22Rv1 (cell line): ENCODE measurements around the gene SKIC8.

Experiments
- ZFX ChIP-seq: fragments of 450-650 bp; IDR thresholded peaks from 2 replicates; pipeline ENCODE4 v1.6.1; 2017; ENCODE audit warnings: antibody characterized with exemption, borderline replicate concordance
- TF ChIP-seq, protein P1 (sequence below): fragments of 450-650 bp; IDR thresholded peaks from 2 replicates; pipeline ENCODE4 v1.5.1; 2017; ENCODE audit warnings: mild to moderate bottlenecking

DNA sequence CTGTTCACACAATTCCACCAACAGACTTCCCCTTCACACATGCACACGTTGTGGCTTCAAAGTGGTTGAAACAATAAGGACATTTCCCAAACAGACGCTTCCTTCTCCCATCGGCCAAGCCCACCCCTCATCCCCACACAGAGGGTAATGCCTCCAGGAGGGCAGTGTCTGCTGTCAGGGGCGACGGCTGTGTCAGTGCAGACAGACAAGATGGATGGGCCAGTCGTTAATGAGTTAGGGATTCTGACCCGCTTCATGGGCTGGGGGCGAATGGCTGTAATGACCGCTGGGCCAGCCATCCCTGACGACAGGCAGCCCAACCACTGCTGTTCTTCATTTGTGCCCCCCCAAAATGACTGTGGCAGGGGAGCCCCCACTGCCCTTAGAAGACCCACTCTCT is 20.2 kb upstream of the SKIC8 start:
- TF ChIP-seq, protein P1, sequence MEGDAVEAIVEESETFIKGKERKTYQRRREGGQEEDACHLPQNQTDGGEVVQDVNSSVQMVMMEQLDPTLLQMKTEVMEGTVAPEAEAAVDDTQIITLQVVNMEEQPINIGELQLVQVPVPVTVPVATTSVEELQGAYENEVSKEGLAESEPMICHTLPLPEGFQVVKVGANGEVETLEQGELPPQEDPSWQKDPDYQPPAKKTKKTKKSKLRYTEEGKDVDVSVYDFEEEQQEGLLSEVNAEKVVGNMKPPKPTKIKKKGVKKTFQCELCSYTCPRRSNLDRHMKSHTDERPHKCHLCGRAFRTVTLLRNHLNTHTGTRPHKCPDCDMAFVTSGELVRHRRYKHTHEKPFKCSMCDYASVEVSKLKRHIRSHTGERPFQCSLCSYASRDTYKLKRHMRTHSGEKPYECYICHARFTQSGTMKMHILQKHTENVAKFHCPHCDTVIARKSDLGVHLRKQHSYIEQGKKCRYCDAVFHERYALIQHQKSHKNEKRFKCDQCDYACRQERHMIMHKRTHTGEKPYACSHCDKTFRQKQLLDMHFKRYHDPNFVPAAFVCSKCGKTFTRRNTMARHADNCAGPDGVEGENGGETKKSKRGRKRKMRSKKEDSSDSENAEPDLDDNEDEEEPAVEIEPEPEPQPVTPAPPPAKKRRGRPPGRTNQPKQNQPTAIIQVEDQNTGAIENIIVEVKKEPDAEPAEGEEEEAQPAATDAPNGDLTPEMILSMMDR = no peak
- no peak for TF ChIP-seq ZFX
